Measurements from ENCODE around the gene GOLGA8B.
A peak's percentile ranks its signal among the peaks of the same experiment; 100 is the strongest.
"Not testable (repeated sequence)": the region's sequence is repeated elsewhere in the genome, so short reads cannot be mapped to it uniquely, and the experiment has no call there.

Gene GOLGA8B

GRCh38 chr15:34594361-34594760 lies 10.9 kb upstream of the GOLGA8B start:
- no peak for DNase-seq

DNA sequence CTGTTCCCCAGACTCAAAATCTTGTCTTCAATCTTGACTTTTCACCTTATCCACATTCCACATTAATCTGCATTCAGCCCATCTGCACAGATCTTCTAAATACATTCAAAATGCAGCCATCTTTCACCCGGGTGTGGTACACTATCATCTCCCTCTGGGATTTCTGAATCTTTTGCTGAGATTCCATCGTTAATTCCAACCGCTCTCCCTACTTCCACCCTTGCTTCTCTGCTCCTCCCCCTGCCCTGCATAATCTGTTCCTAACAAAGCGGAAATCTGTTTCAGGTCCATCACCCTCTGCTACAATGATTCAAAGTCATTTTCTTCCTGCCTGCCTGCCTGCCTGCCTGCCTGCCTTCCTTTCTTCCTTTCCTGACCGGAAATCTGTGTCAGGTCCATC lies 7.9 kb upstream of the GOLGA8B start:
- no peak for DNase-seq

DNA sequence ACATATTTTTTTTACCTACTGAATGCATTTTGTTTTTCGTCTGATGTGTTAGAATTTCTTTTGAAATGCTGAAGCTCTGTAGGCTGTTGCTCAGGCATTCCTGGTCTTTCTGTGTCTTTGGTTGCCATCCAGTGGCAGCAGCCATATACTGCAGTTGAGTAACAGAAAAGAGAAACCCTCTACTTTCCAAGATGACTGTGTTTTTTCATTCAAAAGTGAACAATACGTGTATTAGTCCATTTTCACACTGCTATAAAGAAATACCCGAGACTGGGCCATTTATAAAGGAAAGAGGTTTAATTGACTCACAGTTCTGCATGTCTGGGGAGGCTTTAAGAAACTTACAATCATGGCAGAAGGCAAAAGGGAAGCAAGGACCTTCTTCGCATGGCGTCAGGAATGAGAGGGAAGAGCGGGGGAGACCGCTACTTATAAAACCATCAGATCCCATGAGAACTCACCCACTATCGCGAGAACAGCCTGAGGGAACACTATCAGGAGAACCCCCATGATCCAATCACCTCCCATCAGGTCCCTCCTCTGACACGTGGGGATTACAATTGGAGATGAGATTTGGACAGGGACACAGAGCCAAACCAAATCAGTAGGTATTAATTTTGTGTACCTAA lies 4.7 kb upstream of the GOLGA8B start:
- DNase-seq: peak; percentile 80

GRCh38 chr15:34585966-34586365 lies 2.5 kb upstream of the GOLGA8B start:
- DNase-seq: not testable (repeated sequence)

- no peak for DNase-seq
Measured at GRCh38 chr15:34584996-34585395, 1.5 kb upstream of the GOLGA8B start.

- DNase-seq: no peak
Measured at GRCh38 chr15:34584330-34584668, 848 bp upstream of the GOLGA8B start.

DNA sequence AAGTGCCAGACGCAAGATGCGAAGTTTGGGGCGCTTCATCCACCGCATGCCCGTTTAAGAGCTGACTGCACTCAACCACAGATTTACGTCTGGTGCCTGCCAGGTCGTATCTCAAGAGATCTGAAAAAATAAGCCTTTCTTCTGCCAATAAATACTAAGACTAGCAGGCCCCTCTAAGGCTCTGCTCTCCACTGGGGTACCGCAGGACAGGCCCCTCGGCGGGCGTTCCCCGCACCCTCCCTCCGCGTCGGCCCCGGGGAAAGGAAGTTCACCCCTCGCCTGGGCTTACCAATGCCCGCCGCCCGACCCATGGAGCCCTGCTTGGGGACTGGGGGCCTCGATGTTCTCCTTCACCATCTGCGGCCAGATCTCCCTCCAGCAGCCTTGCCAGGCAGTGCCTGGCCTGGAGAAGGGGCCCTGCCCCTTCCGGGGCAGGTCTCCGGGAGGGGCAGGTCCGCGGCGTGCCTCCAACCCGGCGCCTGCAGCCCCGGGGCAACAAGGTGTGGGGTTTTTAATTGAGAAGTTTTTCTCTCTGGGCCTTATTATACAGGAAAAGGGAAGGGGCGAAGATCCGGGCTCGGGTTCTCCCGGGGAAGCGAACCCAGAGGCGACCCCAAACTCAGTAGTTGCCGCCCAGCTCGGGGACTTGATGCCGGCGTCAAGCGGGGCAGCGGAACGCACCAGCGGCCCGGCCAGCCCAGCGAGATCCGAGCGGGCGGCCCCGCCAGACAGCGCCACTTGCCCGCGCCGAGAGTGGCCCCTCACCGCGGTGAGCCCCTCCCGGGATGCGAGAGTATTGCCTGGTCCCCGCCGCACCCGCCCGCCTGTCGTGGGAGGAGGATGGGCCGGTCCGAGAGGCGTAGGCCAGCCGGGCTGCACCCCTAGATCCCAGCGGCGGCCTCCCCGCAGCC lies 735 bp downstream of the GOLGA8B start:
- peak; percentile 65 for DNase-seq

- not testable (repeated sequence) for DNase-seq
Measured at GRCh38 chr15:34581687-34582460, 1.6 kb downstream of the GOLGA8B start.

DNA sequence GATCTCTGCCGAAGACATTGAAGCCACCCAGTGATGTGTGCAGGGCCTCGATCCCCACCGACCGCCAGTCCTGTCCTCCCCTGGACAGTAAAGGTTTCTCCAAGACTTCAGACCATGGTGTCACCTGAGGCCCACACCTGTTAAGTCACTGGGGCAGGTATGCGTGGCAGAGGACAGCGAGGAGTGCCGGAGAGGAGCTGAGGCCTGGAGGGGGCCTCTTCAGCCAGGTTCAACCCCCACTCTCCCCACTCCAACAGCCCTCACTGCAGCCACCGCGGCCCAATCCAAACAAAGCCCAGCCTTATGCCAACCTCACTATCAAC lies 2.4 kb downstream of the GOLGA8B start:
- DNase-seq: no peak

DNA sequence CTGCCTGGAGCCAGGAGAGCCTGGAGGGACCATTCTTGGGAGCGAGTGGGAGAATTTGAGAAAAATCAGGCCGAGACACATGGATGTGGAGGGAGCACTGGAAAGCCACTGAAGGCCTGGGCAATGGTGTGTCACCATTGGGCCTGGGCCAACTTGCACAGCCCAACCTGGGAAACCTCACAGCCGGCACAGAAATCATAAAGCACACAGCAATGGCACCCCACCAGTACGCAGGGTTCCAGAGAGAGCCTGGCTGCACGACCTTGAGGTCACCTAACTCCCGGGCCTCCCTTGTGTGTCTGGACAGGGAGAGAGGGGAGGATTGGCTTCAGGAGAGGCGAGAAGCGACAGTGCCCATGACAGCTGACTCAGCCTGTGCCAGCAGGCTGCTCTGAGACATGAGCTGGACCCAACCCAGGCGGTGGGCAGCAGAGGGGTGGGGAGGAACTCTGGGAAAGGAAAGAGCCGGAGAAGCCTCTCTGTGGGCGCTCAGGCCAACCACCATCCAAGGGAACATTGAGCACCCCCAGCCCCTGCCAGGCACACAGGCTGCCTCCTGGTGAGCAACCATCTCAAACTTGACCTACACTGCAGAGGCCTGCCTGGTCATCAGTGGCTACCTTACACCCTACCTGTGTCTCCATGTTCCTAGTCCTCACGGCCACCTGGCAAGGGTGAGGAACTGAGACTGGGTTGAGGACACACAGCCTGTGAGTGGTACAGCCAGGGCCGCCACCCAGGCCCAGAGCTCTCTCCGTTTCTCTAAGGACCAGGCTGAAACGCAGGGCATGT lies 3.0 kb downstream of the GOLGA8B start:
- DNase-seq: not testable (repeated sequence)

GRCh38 chr15:34578283-34578674 lies 5.2 kb downstream of the GOLGA8B start:
- DNase-seq: no peak

- peak; percentile 19 for DNase-seq
Measured at GRCh38 chr15:34577658-34578282, 5.7 kb downstream of the GOLGA8B start.

- not testable (repeated sequence) for DNase-seq
Measured at GRCh38 chr15:34575035-34575434, 8.4 kb downstream of the GOLGA8B start.

DNA sequence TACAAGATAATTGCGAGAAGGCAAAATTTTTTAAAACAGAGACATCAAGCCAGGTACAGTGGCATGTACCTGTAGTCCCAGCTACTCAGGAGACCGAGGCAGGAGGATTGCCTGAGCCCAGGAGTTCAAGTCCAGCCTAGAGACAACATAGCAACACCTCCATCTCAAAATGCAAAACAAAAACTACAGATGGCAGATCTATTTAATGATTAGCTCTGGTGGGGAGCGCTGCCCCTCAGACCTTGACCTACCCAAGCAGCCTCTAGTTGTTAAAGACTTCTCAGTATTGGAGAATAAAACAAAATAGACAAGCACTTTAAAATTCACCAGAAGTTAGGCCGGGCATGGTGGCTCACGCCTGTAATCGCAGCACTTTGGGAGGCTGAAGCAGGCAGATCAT lies 10.5 kb downstream of the GOLGA8B start:
- DNase-seq: not testable (repeated sequence)

DNA sequence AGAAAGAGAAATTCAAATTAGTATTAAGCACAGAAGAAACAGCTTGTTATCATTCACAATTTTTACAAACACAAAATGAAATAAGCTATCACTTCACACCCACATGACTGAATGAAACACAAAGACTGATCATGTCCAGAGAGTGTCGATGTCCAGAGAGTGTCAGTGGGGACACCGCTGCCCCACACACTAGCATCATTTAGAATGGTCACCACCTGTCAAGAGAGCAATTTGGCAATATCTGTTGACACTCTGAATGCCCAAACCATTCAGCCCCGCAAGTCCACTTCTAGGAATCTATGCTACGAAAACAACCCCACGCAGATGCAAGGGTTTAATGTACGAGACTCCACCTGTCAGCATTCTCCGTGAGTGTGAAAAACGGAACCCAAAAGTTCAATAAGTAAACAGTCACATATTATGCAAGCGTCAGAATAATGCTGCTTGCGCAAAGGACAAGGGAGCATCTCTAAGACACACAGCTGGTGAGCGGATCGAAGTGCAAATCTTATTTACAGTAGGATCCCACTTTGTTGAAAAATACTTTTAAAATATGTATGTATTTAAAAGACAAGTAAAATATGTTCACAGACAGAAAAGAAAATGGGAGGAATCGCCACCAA lies 11.3 kb downstream of the GOLGA8B start:
- not testable (repeated sequence) for DNase-seq

DNA sequence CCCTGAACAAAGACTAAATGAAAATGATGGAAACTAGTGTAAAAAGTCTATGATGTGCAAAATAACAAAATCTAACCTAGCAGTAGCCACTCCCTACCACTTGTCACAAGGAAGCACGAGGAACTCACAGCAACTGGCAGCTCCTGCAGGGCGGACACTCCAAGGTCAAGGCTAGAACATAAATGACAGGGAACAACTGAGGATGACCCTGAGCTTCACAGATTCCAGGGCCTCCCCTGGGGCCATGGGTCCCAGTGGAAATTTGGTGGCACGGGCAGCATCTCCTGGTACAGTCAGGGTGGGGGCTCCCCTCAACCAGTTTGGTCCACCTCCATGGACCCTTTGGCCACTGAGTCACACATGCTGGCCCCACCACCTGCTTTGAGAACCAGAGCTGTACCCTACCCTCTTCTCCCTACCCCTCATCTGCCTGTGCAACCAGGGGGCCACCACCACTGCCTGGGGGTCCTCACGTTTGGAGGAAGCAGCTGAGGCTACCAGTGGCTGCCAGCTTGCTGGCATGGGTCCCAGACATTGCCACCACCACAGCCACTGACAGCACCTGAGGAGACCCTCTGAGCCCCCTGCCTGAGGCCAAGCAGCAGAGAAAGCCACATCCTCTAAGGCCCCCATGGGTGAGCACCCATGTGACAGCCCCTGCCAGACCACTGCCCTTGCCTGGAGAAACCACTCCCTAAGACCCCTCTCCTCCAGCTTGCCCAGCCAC lies 13.6 kb downstream of the GOLGA8B start:
- not testable (repeated sequence) for DNase-seq

DNA sequence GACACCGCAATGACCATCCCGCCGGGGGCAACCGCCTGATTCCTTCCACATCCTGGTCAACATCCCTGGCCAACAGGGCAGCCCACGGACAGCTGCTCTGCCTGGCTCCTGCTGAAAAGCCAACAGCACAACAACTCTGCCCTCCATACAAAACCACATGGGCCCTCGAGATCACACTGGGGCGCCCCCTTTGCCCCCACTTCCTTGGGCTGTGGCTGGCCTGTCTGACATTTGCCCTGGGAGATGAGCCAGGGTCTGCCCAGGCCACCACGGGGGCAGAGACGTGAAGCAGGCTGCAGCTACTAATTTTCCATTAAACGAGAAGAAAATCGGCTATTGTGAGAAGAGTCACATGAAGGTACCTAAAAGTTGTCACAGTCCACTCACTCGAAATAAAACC lies 16.3 kb downstream of the GOLGA8B start:
- not testable (repeated sequence) for DNase-seq

- DNase-seq: not testable (repeated sequence)
Measured at GRCh38 chr15:34564711-34565110, 18.7 kb downstream of the GOLGA8B start.

- not testable (repeated sequence) for DNase-seq
Measured at GRCh38 chr15:34560814-34561213, 22.6 kb downstream of the GOLGA8B start.

- DNase-seq: not testable (repeated sequence)
Measured at GRCh38 chr15:34559764-34560163, 23.7 kb downstream of the GOLGA8B start.

- not testable (repeated sequence) for DNase-seq
Measured at GRCh38 chr15:34555162-34555561, 28.3 kb downstream of the GOLGA8B start.
